ENCODE measurements around the gene MTERF2.
A peak's percentile ranks its signal among the peaks of the same experiment; 100 is the strongest.

Gene MTERF2, protein sequence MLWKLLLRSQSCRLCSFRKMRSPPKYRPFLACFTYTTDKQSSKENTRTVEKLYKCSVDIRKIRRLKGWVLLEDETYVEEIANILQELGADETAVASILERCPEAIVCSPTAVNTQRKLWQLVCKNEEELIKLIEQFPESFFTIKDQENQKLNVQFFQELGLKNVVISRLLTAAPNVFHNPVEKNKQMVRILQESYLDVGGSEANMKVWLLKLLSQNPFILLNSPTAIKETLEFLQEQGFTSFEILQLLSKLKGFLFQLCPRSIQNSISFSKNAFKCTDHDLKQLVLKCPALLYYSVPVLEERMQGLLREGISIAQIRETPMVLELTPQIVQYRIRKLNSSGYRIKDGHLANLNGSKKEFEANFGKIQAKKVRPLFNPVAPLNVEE

DNA sequence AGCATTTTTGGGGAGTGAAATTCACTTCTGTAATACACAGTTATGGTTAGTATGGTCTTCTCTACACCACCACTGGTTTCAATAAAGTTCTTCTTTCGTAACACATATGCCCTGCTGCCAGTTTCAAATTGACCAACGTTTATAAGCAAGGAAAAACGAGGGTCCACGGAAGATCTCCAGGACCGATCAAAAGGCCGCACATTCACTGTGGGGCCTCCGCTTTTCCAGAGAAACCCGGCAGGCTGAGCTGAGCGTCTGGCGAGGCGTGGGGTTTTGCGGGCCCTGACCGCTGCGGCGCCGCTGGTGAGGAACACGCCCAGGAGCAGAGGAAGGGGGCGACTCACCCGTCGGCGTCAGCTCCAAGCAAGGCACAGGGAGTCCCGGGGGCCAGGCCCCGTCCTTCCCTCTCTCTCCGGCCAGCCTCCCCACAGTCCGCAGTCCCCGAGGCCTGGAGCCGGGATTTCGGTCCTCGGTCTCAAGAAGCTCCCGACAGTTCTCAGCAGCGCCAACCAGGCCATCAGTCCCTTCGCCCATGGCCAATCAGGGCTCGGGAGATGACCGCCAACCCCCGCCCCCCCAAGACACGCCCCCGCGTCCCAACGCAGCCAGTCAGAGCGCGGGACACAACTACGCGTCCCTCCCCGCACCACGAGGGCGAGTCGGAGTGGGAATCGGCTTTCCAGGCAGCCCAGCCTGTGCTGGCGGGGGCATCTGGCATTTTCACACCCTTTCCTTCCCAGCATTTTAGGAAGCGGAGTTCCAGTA, at the start of gene MTERF2:
TSS of gene MTERF2 (minus strand) at position 522 of the 765 bp plus-strand sequence. CDS start 8,432 bp downstream, outside the sequence.
- DNase-seq (ENCODE audit: low read depth) = peak; percentile 95
- no peak for TF ChIP-seq POLR2A (IDR thresholded peaks at IDR 0.05; ENCODE audit: extremely low read depth, insufficient read length)
- TF ChIP-seq, protein P1, sequence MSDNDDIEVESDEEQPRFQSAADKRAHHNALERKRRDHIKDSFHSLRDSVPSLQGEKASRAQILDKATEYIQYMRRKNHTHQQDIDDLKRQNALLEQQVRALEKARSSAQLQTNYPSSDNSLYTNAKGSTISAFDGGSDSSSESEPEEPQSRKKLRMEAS (IDR thresholded peaks at IDR 0.05; ENCODE audit: low read depth, low read length) = 0 out of 2 replicates have a peak, but pooled peaks have one; percentile 31
- peak within 1 kb of the TSS; percentile 80 for H3K4me3 ChIP-seq (ENCODE audit: low read depth, low read length)

DNA sequence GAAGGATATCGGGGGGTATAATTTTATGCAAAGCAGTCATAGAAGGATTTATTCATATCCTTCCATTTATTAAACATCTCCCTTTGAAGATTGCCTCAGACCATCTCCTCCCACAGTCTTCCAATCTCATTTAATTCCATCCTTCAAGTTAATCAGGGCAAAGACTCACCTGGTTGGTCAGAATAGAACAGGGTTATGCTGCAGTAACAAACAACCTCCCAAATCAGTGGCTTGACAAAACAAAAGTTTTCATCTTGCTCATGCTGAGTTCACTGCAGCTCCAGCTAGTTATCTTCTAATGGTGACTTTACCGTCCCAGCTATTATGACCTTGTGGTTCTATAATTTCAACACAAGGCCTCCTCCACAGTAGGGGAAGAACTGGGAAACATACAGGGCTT, 48.8 kb upstream of the MTERF2 start:
- peak; percentile 37 for DNase-seq (ENCODE audit: low read depth)
- TF ChIP-seq POLR2A (IDR thresholded peaks at IDR 0.05; ENCODE audit: extremely low read depth, insufficient read length) (no peak), MYC (IDR thresholded peaks at IDR 0.05; ENCODE audit: low read depth, low read length) (no peak)
- TF ChIP-seq, protein P1 (IDR thresholded peaks at IDR 0.05; ENCODE audit: low read depth, low read length) = no peak
- TF ChIP-seq, protein P2, sequence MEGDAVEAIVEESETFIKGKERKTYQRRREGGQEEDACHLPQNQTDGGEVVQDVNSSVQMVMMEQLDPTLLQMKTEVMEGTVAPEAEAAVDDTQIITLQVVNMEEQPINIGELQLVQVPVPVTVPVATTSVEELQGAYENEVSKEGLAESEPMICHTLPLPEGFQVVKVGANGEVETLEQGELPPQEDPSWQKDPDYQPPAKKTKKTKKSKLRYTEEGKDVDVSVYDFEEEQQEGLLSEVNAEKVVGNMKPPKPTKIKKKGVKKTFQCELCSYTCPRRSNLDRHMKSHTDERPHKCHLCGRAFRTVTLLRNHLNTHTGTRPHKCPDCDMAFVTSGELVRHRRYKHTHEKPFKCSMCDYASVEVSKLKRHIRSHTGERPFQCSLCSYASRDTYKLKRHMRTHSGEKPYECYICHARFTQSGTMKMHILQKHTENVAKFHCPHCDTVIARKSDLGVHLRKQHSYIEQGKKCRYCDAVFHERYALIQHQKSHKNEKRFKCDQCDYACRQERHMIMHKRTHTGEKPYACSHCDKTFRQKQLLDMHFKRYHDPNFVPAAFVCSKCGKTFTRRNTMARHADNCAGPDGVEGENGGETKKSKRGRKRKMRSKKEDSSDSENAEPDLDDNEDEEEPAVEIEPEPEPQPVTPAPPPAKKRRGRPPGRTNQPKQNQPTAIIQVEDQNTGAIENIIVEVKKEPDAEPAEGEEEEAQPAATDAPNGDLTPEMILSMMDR (IDR thresholded peaks at IDR 0.05; ENCODE audit: low read depth, low read length) = no peak
- no peak overlapping the region for H3K4me3 ChIP-seq (ENCODE audit: low read depth, low read length)

DNA sequence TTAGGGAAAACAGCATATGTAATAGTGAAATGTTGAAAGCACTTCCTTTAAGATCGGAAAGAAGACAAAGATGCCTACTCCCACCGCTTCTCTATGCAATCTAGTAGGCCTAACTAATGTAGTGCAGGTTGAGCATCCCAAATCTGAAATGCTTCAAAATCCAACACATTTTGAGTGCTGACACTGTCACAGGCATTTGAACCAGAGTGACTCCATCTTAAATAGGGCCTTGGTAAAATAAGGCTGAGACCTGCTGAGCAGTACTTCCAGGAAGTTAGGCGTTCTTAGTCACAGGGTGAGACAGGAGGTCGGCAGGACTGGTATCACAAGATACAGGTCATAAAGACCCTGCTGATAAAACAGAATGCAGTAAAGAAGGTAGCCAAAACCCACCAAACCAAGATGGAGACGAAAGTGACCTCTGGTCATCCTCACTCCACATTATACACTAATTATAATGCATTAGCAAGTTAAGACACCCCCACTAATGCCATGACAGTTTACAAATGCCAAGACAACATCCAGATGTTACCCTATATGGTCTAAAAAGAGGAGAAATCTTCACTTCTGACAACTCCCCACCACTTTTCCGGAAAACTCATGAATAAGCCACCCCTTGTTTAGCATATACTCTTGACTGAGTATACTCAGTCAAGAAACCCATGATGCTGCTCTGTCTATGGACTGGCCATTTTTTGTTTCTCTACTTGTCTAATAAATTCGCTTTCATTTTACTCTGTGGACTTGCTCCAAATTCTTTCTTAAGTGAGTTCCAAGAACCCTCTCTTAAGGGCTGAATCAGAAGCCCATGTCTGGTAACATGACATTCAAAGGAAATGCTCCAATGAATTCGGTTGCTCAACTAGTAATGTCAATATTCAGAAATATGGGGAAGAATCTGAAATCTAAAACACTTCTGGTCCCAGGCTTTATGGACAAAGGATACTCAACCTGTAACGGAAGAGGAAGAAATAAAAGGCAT, 47.1 kb upstream of the MTERF2 start:
- TF ChIP-seq, protein P2 (IDR thresholded peaks at IDR 0.05; ENCODE audit: low read depth, low read length) = no peak
- TF ChIP-seq POLR2A (IDR thresholded peaks at IDR 0.05; ENCODE audit: extremely low read depth, insufficient read length) (no peak), MYC (IDR thresholded peaks at IDR 0.05; ENCODE audit: low read depth, low read length) (no peak)
- TF ChIP-seq, protein P1 (IDR thresholded peaks at IDR 0.05; ENCODE audit: low read depth, low read length) = no peak
- no peak overlapping the region for H3K4me3 ChIP-seq (ENCODE audit: low read depth, low read length)
- no peak for DNase-seq (ENCODE audit: low read depth)

DNA sequence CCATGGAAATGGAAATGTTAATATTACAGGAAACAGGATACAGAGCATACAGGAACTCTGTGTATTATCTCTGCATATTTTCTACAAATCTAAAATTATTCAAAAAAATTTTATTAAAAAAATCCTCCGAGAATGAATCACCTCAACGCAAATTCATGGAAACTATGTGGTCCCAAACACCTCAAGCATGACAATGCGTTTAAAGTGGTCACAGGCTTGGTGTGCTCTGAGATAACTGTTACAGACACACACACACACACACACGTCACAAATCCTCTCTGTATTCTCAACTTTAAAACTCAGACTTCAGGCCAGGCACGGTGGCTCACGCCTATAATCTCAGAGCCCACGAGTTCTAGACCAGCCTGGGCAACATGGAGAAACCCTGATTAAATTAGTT, 45.3 kb upstream of the MTERF2 start:
- DNase-seq (ENCODE audit: low read depth) = no peak
- H3K4me3 ChIP-seq (ENCODE audit: low read depth, low read length) = no peak overlapping the region
- TF ChIP-seq POLR2A (IDR thresholded peaks at IDR 0.05; ENCODE audit: extremely low read depth, insufficient read length) = no peak

DNA sequence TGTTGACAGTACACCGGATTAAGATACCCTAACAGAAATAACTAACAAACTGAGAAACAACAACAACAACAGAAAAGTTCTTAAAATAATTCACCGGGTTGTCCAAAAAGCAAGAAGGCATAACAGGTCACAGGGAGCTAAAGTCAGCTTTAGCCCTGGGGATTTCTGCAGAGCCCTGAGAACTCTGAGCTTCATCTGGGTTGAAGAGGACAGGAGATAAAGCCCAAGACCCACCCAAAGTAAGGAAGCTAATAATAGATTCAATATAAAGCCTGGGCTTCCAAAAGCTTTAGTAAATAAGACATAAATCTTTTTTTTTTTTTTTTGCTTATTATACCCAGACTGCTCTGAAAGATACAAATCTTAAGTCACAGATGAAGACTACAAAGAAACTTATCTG, 44.1 kb upstream of the MTERF2 start:
- H3K4me3 ChIP-seq (ENCODE audit: low read depth, low read length) = no peak overlapping the region
- TF ChIP-seq POLR2A (IDR thresholded peaks at IDR 0.05; ENCODE audit: extremely low read depth, insufficient read length) = no peak
- TF ChIP-seq MYC (IDR thresholded peaks at IDR 0.05; ENCODE audit: low read depth, low read length) = no peak
- no peak for DNase-seq (ENCODE audit: low read depth)

DNA sequence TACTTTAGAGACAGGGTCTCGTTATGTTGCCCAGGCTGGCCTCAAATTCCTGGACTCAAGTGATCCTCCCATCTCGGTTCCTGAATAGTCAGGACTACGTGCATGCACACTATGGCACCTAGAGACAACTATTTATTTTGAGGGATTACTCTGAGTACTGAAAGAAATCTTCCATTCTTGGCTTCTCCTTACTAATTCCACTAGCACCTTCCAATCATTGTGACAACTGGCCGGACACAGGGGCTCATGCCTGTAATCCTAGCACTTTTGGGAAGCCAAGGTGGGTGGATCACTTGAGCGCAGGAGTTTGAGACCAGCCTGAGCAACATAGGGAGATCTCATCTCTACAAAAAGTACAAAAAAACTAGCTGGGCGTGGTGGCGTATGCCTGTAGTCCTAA, 42.1 kb upstream of the MTERF2 start:
- no peak for DNase-seq (ENCODE audit: low read depth)
- TF ChIP-seq, protein P1 (IDR thresholded peaks at IDR 0.05; ENCODE audit: low read depth, low read length) = no peak
- no peak for TF ChIP-seq MYC (IDR thresholded peaks at IDR 0.05; ENCODE audit: low read depth, low read length)
- TF ChIP-seq, protein P2 (IDR thresholded peaks at IDR 0.05; ENCODE audit: low read depth, low read length) = no peak
- TF ChIP-seq POLR2A (IDR thresholded peaks at IDR 0.05; ENCODE audit: extremely low read depth, insufficient read length) = no peak
- no peak overlapping the region for H3K4me3 ChIP-seq (ENCODE audit: low read depth, low read length)

Data from NB4 (cell line).